ENCODE results near the gene BRI3BP. TPM values are rescaled to one million over a fixed set of nuclear protein-coding genes. Genes with fewer than 3 reads are reported as not detected.

Gene BRI3BP
- total RNA-seq, 4 donors from 2014 or later: 9.1 to 25.0 (median 17.7) TPM

DNA sequence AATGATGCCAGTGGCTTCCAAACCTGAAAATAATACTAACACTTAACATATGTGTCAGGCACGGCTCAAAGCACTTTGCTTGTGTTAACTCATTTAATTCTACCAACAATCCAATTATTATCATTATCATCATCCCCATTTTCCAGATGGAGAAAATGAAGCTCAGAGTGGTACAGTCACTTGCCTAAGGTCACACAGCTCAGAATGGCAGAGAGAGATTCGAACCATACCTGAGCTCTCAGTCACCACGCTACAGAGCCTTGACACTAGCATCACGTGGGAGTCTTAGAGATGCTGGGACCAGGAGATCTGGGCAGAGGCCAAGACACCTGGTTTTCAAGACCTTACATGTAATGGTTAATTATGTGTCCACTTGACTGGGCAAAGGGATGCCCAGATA lies 38.7 kb upstream of the BRI3BP start:
- Histone ChIP-seq H3K4me3 (no peak overlapping the region), H3K27me3 (no peaks in the 10 kb centered on the region), H3K4me1 (no peaks in the 10 kb centered on the region), H3K27ac (no peak overlapping the region), H3K36me3 (peaks cover 96% of the 10 kb centered on the region), H3K9me3 (no peaks in the 10 kb centered on the region)
- TF ChIP-seq CTCF (IDR thresholded peaks at IDR 0.05) (no peak), POLR2A (IDR thresholded peaks at IDR 0.05) (no peak), EP300 (IDR thresholded peaks at IDR 0.05) (no peak), POLR2AphosphoS5 (IDR thresholded peaks at IDR 0.05) (no peak)
- WGBS: 95% methylated on average over 4 of the region's 4 CpGs
- no peak for DNase-seq (ENCODE audit: low spot score in 2 of 2)

GRCh38 chr12:124956571-124956970 lies 36.9 kb upstream of the BRI3BP start:
- Histone ChIP-seq H3K4me3 (no peak overlapping the region), H3K27me3 (no peaks in the 10 kb centered on the region), H3K27ac (no peak overlapping the region), H3K4me1 (no peaks in the 10 kb centered on the region), H3K9me3 (no peaks in the 10 kb centered on the region), H3K36me3 (peaks cover 95% of the 10 kb centered on the region)
- no peak for DNase-seq (ENCODE audit: low spot score in 2 of 2)
- no peak for TF ChIP-seq POLR2AphosphoS5 (IDR thresholded peaks at IDR 0.05)
- no peak for TF ChIP-seq EP300 (IDR thresholded peaks at IDR 0.05)
- TF ChIP-seq CTCF (IDR thresholded peaks at IDR 0.05): no peak
- no peak for TF ChIP-seq POLR2A (IDR thresholded peaks at IDR 0.05)
- WGBS: 96% methylated on average over 13 of the region's 16 CpGs

DNA sequence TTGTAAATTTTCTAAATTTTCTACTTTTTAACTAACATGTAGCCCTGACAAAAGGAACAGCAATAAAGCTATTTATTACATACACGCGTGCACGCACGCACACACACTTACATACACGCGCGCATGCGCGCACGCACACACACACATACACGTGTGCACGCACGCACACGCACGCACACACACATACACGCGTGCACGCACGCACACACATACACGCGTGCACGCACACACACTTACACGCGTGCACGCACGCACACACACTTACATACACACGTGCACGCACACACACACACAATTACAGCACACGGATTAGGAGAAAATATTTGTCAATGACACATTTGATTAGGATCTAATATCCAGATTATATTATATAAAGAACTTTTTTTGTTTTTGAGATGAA lies 32.4 kb upstream of the BRI3BP start:
- TF ChIP-seq EP300 (IDR thresholded peaks at IDR 0.05) (no peak), CTCF (IDR thresholded peaks at IDR 0.05) (no peak)
- WGBS: 84% methylated on average over 29 of the region's 29 CpGs
- Histone ChIP-seq H3K36me3 (peaks cover 91% of the 10 kb centered on the region), H3K4me1 (no peaks in the 10 kb centered on the region), H3K4me3 (no peak overlapping the region), H3K27me3 (no peaks in the 10 kb centered on the region), H3K9me3 (no peaks in the 10 kb centered on the region), H3K27ac (no peak overlapping the region)
- DNase-seq (ENCODE audit: low spot score in 2 of 2): no peak

DNA sequence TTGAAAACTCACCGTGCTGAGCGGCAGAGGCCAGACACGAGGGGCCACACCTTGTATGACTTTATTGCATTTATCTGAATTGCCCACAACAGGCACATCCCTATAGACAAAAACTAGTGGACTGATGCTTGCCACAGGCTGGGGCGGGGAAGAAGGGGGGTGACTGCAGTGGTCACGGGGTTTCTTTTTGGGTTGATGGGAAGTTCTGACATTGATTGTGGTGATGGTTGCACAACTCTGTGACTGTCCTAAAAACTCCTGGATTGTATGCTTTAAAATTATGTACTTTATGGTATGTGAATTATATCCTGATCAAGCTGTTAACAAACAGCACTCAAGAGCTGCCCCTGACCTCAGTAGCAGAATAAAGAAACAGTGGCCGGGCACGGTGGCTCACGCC lies 30.2 kb upstream of the BRI3BP start:
- 95% methylated on average over 8 of the region's 8 CpGs for WGBS
- H3K4me1 ChIP-seq: no peaks in the 10 kb centered on the region
- TF ChIP-seq POLR2AphosphoS5 (IDR thresholded peaks at IDR 0.05) (no peak), CTCF (IDR thresholded peaks at IDR 0.05) (no peak)
- H3K4me3 ChIP-seq: no peak overlapping the region
- H3K36me3 ChIP-seq: peaks cover 93% of the 10 kb centered on the region
- no peaks in the 10 kb centered on the region for H3K9me3 ChIP-seq
- no peaks in the 10 kb centered on the region for H3K27me3 ChIP-seq
- H3K27ac ChIP-seq: no peak overlapping the region
- no peak for DNase-seq (ENCODE audit: low spot score in 2 of 2)

DNA sequence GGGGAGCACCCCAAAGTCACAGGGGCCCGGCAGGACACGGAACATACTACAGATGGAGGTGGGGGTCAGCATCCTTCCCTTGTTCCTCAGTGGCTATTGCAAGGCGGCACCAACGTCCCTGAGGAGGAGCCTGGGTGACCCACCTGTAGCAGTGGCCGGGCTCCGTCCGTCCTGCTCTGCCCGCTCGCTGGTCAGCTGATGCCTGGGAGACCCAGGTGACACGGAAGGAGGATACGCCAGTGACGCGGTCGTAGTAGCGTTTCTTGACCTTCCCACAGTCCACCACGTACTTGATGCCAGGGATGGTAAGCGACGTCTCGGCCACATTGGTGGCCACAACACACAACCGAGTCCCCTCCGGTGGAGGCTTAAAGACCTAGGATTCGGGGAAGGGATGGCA lies 29.2 kb upstream of the BRI3BP start:
- Histone ChIP-seq H3K4me1 (no peaks in the 10 kb centered on the region), H3K27ac (no peak overlapping the region), H3K36me3 (peaks cover 95% of the 10 kb centered on the region), H3K27me3 (no peaks in the 10 kb centered on the region), H3K4me3 (no peak overlapping the region), H3K9me3 (no peaks in the 10 kb centered on the region)
- WGBS: 91% methylated on average over 22 of the region's 22 CpGs
- DNase-seq (ENCODE audit: low spot score in 2 of 2): no peak
- TF ChIP-seq CTCF (IDR thresholded peaks at IDR 0.05) (no peak), POLR2AphosphoS5 (IDR thresholded peaks at IDR 0.05) (no peak), POLR2A (IDR thresholded peaks at IDR 0.05) (no peak), EP300 (IDR thresholded peaks at IDR 0.05) (no peak)
